C1 segment of cervical spinal cord (tissue), 14 donors: ENCODE data around the gene TTLL5.
A peak's percentile ranks its signal among the peaks of the same experiment; 100 is the strongest.
"Not testable (repeated sequence)": the region's sequence is repeated elsewhere in the genome, so short reads cannot be mapped to it uniquely, and the experiment has no call there.

Source experiments
- DNase-seq, 14 donors: peaks; one replicate each; lab custom pipeline; 2025; lab: John Stamatoyannopoulos, UW

The TTLL5 gene

DNA sequence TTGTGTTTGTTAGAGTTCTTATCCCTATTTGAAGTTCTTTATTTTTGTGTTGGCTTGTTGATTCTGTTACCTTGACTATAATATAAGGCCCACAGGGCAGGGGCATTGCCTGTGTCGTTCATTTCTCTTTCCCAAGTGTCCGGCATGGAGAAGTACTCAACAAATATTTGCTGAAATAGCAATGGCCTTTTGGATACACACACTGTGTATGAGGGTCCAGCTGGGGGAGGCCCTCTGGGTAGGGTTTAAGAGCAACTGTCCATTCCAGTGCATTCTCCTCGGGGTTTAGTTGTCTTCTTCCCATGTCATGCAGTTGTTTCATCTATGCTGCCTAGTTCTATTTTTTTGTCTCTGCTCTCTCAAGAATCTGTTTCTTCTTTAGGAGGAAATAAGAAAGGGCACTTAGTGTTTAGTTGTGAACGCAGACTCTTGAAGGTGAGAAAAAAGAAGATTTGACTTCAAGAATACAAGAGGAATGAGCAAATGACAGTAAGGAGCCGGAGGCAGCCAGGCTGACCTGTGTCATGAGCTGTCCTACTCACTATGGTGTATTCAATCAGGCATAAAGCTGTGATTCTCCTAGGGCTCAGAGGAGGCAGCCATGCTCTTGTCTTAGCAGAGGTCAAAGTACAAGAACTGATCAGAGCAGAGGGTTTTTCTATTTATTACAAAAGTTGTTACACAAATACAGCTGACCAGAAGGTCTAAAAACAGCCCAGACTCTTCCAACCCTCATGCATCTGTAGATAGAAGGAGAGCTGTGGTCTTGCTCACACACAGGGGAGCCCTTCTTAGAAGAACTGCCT lies 10.6 kb upstream of the TTLL5 start:
- DNase-seq, result no peak

DNA sequence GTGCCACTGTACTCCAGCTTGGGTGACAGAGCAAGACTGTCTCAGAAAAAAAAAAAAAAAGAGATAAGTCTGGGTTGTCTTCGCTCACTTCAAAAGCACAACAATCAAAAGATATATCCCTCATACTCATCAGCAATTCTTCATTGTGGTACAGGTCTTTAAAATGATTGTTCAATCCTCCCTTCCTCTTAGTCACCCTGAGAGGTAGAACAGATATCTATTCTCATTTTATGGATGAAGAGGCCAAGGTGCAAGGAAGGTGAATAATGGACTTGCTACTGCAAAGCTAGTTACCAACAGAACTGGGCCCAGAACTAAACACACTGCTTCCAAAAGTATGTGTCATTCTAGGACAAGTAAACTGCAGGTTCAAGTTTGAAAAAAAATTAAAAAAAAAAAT lies 7.5 kb upstream of the TTLL5 start:
- no peak for DNase-seq

DNA sequence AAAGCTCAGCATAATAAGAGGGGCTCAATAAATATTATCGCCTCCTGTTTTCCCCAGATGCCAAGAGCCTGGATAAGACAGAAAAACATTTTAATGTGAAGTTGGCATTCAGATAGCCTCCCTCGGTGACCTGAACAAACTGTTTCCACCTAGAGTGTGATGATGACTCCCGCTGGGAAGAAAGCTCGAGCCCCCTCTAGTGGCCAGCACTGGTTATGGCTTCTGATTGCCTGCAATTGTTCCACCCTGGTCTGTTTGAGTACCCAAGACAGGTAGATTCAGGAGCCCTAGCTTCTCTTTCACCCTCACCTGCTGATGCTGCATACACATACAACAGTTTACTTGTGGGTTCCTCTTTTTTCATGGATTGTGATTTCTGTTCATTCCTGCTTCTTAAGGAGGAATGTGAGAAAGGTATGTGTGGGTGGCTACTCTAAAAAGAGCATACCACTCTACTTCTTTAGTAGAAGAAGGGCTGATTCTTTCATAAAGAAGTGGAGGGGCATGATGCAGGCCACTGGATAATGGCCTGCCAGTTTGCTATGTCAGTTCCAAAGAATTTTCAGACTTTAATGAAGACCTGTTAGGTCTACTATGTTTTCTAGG lies 6.8 kb upstream of the TTLL5 start:
- peak in 13 of 14 donors; percentile 10 to 75 (median 50) for DNase-seq

DNA sequence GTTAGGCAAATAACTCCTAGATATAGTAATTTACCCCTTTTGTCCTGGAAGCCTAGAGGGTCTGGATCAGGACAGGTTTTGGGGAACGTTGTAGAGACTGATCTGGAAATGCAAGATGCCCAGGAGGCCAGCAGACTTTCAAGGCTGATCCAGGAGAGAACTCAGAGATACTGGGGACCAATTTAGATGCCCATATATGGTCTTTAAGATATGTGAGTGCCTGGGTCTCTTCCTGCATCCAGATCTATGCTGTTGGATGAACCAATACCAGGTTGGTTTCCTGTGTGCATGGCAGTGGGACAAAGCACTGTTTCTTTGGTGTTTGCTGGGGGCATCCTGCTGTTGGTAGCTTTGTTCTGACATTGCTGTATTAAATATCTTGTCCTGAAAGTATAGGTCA lies 5.8 kb upstream of the TTLL5 start:
- DNase-seq, result no peak

DNA sequence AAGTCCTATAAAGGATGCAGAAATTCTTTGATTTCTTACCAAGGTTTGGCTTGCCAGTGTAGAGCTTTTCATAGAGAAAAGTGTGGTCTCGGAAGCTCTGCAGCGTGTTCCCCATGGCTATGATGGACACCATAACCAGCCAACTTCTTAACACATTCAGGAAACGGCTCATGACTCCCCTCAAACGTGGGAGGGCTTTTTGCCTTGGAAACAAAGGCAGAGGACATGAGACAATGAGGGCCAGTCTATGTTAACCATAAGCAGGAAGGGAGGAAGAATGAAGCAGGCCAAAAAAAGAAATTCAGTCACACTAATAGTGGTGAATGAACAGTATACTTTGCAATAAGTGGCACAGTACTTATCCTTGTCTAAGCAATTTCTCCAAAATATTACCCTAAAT lies 3.7 kb upstream of the TTLL5 start:
- no peak for DNase-seq

DNA sequence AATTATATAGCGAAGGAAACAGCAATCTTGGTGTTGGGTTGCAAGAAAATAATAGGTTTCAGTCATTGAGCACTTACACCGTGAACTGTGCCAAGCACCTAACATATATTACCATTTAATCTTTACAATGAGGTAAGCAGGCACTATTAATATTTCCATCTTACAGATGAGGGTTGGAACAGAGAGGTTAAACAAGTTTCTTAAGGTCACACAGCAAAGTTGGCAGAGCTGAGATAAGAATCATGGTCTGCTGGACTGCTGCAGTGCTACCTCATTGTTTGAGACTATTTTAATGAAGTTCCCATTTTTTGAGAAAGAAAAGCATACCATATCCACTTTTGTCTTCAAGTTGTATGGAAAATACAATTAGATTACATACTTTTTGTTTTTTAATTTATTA lies 2.1 kb upstream of the TTLL5 start:
- DNase-seq, result no peak

DNA sequence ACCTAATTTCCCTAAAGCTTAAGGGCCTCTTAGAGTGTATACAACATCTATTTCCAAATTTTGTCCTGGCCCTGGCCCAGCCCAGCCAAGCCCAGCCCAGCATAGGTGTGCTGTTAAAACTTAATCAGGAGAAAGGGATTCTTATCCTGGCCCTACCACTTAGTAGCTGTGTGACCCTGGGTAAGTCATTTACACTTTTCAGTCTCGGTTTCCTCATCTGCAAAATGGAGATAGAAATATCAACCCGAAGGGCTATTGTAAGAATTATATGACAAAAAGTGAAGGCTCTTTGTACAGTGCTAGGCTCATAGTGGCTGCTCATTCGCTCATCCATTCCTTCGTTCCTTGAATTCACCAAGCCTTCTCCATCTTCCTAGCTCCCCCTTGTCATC lies 812 bp upstream of the TTLL5 start:
- no peak for DNase-seq

DNA sequence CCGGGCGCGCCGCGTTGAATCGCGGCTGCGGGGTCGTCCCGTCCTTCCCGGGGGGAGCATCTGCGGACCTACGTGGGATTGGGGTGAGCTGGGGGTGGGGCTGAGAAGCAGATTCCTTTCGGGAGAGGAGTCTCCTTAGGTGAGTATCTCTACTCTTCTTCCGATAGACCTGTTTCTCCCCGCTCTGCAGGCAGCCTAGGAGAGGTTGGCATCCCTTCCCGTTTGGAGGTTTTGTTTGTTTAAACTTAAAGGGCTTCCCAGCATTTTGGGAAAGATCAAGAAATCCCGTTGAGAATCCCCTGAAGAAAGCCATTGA lies 411 bp downstream of the TTLL5 start:
- peak in 1 of 14 donors; percentile 60 for DNase-seq

DNA sequence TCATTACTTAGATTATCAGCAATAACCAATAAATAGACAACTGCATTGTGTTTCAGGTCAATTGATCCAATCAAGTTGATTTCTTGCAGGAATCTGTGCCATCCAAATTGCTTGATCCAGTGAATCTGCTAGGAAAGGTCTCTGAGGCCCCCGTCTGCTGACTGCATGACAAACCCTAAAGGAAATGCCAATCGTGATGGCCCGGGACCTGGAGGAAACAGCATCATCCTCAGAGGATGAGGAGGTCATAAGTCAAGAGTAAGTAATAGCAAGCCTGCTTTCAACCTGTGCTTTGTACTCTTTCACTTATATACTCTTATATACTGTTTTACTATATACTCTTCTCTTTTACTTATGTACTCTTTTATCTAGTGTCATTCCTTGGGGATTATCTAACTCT lies 1.9 kb downstream of the TTLL5 start:
- no peak for DNase-seq

DNA sequence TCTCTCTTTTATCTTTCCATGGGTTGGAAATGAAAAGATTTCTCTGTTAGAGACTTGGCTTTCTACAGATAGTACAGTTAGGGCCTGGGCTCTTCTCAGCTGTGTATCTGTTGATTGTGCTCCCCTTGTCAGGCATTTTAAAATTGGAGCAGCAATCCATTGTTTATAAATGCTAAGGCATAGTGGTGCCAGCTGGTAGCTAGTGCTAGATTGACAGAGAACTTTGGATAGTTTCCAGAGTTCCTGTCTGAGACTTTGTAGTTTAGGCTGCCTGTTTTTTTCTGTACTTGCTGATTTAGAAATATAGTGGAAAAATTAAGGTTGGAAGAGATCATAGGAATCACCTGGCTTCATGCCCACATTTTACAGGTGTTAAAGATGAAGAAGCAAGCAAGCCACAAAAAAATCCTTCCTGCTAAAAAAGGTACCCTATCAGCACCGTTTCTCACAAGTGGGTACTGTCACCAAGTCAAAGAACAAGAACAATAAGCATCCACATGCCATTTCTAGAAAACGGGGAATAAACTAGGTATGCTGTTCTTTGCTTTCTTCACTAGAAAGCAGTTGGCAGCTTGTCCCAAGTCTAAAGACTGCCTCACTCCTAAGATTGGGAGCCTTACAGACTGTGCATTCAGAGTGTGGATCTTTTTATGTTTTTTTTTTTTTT lies 6.2 kb downstream of the TTLL5 start:
- DNase-seq, result peak in 1 of 14 donors; percentile 4

DNA sequence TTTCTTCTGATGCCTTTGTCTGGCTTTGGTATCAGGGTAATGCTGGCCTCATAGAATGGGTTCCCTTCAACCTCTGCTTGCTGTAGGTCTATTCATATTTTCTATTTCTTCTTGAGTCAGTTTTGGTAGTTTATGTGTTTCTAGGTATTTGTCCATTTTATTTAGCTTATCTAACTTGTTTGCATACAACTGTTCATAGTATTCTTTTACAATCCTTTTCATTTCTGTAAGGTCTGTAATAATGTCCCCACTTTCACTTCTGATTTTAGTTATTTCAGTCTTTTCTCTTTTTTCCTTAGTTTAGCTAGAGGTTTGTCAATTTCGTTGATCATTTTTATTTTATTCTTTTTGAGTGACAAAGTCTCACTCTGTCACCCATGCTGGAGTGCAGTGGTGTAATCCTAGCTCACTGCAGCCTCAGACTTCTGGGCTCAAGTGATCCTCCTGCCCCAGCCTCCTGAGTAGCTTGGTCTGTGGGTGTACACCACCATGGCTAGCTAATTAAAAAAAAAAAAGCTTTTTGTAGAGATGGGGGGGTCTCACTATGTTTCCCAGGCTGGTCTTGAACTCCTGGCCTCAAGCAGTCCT lies 11.7 kb downstream of the TTLL5 start:
- DNase-seq, result no peak

DNA sequence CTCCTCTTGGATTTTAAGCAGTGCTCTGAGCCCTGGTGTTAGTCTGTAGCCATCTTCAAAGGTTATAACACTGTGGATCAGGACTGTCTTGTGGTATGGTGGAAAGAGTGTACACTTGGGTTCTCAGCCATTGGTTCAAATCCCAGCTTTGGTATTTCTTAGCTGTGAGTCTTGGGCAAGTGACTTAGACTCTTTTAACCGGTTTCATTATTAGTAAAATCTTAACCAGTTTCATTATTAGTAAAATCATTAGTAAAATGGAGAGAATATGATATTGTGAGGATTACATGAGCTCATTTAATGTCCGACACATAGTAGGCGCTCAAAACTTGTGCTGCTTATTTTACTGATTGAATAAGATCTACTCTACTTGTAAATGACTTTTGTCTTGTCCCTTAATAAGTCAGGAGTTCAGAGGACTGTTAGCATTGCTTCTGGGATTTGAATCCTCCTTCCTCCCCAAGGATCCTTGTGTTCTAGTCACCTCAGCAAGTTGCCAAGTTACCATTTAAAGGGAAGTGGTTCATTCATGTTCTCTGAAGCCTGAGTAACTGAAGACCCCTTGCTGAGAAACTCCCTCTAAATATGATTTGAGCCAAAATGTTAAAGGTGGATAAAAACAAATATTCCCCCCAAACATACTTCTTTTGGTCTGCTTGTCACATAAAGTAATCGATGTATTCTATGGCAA lies 12.4 kb downstream of the TTLL5 start:
- no peak for DNase-seq

DNA sequence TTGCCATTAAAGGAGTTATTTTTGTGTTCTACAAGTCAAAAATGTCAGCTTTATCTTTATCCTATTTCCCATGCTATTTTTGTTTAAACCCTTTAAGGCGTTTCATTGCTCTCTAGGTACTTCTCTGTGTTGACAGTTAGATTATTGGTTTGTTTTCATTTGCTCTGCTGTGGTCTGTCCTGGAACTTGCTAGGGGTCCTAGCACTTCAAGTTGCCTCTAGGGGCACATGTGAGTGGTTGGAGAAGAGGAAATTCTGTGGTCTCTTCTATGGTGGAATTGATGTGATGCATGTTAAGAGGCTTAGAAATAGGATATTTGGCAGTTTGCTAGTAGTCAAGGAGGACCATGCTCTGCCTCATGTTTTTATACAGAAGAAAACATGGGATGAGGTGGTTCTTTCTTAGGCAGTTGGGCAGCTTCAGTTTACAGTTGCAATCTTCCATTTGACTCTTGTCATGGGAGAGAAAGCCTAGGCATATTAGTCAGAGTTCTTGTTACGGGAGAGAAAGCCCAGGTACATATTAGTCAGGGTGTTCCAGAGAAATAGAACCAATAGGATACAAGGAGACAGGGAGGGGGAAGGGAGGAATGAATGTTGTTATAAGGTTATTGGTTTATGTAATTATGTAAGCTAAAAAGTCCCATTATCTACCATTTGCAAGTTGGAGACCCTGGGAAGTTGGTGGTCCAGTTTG lies 14.4 kb downstream of the TTLL5 start:
- DNase-seq, result no peak

DNA sequence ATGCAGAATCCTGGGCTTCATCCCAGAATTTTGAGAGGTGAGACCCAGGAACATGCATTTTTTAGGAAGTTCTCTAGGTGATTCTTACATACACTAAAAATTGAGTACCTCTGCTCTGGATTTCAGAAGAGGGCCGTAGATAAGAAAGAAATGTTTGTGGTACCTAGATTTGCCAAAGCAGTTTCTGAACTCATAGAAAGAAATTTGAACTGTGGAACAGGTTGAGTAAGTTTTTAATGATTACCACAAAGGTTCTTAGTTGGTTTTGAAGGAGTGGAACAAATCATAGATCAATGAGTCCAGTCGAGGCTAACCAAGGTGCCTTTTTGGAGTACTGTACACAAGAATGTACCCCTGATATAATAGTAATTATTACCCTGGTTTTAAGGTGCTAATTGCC lies 24.9 kb downstream of the TTLL5 start:
- DNase-seq, result no peak

DNA sequence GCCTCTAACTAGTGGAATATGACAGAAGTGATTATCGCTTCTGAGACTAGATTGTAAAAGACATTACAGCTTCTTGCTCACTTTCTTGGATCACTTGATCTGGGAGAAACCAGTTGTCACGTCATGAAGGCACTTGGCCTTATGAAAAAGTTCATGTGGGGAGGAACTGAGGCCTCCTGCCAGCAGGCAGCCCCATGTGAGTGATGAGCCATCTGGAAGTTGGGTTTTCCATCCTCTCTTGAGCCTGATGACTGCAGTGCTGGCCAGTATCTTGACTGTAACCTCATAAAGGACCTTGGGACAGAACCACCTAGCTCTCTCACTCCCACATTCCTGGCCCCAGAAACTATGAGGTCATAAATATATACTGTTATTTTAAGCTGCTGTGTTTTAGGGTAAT lies 28.0 kb downstream of the TTLL5 start:
- DNase-seq, result no peak

DNA sequence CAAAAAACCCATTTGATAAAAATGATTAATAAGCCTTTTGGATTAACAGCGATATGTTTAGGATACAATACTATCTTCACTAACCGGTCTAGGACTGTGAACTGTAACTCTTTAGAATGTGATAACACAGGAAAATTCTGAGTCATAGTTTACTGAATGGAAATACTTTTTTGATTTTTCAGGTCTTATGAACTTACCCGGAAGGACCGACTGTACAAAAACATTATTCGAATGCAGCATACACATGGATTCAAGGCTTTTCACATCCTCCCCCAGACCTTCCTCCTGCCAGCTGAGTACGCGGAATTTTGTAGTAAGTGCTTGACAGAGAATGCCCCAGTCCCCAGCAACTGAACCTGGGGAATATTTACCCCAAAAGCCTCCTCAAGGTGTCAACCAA lies 29.0 kb downstream of the TTLL5 start:
- DNase-seq, result no peak

DNA sequence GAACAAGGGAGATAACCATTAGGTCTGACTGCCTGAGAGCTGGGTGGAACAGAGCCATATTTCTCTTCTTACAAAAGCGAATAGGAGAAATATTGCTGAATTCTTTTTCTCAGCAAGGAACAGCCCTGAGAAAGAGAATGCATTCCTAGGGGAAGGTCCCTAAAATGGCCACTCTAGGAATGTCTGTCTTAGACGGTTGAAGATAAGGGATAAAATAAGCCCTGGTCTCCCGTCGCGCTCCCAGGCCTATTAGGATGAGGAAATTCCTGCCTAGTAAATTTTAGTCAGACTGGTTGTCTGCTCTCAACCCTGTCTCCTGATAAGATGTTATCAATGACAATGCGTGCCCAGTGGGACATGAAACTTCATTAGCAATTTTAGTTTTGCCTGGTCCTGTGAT lies 34.0 kb downstream of the TTLL5 start:
- DNase-seq, result not testable (repeated sequence)

DNA sequence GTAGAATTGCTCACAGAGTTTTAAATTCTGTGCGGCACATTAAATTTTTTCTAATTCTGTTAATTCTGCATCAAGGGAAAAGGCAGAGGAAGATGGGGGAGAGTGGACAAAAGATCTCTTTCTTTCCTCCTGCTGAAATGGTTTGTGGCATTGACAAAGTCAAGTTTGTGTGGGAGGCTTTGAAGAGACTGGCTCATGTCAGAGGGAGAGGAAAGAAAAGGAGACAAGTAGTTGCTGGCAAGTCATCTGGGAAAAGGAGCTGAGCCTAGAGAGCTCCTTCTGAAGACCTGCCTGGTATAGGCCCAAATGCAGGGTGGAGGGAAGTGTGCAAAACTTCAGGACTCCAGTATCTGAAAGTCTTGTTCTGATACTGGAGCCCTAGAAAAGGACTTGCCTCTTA lies 36.3 kb downstream of the TTLL5 start:
- DNase-seq, result peak in 5 of 14 donors; percentile 5 to 35 (median 11)

DNA sequence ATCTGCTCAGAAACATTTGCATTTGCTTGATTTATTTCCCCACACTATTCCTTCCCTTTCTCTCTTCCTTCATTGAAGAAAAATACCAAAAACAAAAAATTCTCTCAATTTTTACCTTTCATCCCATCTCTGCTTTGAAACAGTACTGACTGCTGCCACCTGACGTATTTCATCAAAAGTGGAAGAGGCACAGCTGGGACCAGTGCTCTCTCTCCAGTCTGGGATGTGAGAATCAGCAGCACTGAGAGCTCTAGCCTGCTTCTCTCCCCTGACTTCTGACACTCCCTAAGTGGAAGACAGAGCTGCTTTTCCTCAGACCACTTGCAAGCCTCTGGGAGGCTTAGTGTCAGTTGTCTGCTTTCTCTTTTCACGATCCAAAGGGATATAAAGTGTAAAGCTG lies 36.9 kb downstream of the TTLL5 start:
- peak in 2 of 14 donors; percentile 4 to 5 for DNase-seq

DNA sequence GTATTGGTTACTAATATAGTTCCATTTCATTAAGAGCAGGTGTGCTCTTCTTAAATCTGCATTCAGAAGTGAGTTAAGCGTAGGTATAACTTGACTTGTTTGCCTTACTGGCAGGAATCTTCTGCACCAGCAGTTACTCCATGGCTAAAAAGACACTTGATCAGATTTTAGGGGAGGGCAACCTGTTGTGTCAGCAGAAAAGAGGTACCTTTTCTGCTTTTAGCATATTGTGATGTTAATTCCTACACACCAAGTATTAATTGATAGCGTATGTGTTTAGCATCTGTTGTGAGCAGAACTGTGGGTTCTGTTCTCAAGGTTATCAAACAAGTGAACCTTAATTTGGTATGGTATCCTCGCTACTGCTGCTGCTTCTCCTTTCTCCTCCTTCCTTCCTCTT lies 38.3 kb downstream of the TTLL5 start:
- no peak for DNase-seq

DNA sequence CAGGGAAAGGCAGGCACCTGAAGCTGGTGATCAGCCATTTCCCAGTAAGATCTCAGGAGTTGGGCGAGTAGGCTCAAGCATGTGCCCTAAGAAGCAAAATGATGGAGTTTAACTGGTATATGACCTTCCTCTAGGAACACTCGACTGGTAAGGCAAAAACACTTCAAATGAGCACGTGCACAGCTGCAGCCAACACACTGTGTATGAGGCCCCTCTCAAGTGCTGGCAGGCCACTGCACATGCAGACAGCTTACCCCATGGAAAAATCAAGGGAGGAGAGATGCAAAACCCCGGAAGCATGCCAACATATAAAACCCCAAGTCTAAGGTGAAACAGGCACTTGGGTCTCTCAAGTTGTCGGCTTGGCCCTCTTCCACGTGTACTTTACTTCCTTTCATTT lies 39.2 kb downstream of the TTLL5 start:
- no peak for DNase-seq
